Tibial artery (tissue), 4 donors: Measurements from ENCODE around the gene WDR43.

ENCODE experiments used
- DNase-seq, 2 donors: peaks; one replicate each; pipeline ENCODE4 v3.0.0-alpha.2; 2019
- H3K27ac ChIP-seq, 2 donors: fragments of 200-600 bp; sonication (generic) in 1 of 2; 1 replicate in 1 of 2; 2 replicates in 1 of 2; pipeline ENCODE4 v1.5.1; 2018 to 2019; ENCODE audit warnings: mild to moderate bottlenecking in 1 of 2
- H3K27me3 ChIP-seq, 2 donors: fragments of 200-600 bp; sonication (generic) in 1 of 2; one replicate each; pipeline versions ENCODE4 v1.5.1 to v1.6.0; 2016 to 2019
- H3K36me3 ChIP-seq, 3 donors: fragments of 200-600 bp; sonication (generic) in 2 of 3; one replicate each; pipeline ENCODE4 v1.5.1; 2016 to 2019; ENCODE audit warnings: mild to moderate bottlenecking in 2 of 3
- H3K4me1 ChIP-seq, 4 donors: fragments of 200-600 bp; sonication (generic) in 2 of 4; 1 replicate in 3 of 4; 2 replicates in 1 of 4; pipeline ENCODE4 v1.5.1; 2016 to 2019
- H3K4me3 ChIP-seq, 2 donors: fragments of 200-600 bp; sonication (generic) in 1 of 2; 1 replicate in 1 of 2; 2 replicates in 1 of 2; pipeline ENCODE4 v1.5.1; 2018 to 2019; ENCODE audit warnings: mild to moderate bottlenecking in 2 of 2
- H3K9me3 ChIP-seq, 3 donors: fragments of 200-600 bp; sonication (generic) in 1 of 3; one replicate each; pipeline ENCODE4 v1.5.1; 2016 to 2019
- CTCF ChIP-seq, 2 experiments: fragments of 200-600 bp in 1 of 2; fragments of 450-650 bp in 1 of 2; IDR thresholded peaks; one replicate each; pipeline ENCODE4 v1.5.1; 2017 to 2019; ENCODE audit warnings: antibody characterized with exemption in 2 of 2, mild to moderate bottlenecking in 1 of 2, moderate library complexity in 1 of 2
- intact Hi-C: fragments of 100-400 bp; cut with DNase I; formaldehyde crosslinking; loops from one replicate; pipeline ENCODE4 v1.15.0; 2023; ENCODE audit warnings: low total_unique reads

Gene WDR43

DNA sequence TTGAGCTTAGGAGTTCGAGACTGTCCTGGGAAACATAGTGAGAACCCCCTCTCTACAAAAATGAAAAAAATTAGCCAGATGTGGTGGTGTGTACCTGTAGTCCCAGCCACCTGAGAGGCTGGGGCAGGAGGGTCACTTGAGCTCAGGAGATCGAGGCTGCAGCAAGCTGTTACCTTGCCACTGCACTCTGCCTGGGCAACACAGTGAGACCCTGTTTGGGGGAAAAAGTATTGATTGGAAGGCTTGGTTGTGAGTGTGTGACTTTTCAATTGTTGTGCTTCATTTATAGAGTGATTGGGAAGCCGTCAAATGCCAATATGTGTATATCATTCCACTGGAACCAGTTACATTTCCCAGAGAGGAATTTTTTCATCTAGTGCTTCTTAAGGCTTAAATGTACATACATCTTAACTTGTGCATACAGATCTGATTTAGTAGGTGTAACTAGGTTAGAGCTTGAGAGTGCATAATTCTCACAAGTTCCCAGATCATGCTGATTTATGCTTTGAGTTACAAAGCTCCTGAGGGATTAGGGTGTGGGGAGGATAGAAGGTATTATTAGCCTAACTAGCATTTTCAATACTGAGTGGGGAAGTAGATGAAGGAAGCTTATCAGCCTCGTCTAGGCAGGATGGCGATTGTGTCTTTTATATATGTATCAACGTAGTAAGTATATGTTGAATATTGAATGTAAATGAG is 15.3 kb downstream of the WDR43 start:
- intact Hi-C loops, result no loop called here
- Histone ChIP-seq H3K4me3 (no peak overlapping the region), H3K27me3 (no peaks in the 10 kb centered on the region), H3K9me3 (no peaks in the 10 kb centered on the region), H3K4me1 (peaks cover 0 to 1% (median 0%) of the 10 kb centered on the region in 4 donors), H3K36me3 (peaks cover 53 to 79% (median 63%) of the 10 kb centered on the region in 3 donors), H3K27ac (no peak overlapping the region)
- no peak for TF ChIP-seq CTCF (IDR thresholded peaks at IDR 0.05)
- DNase-seq, result no peak

- no peak for TF ChIP-seq CTCF (IDR thresholded peaks at IDR 0.05)
- Histone ChIP-seq H3K4me1 (no peaks in the 10 kb centered on the region), H3K27ac (no peak overlapping the region), H3K4me3 (no peak overlapping the region), H3K27me3 (no peaks in the 10 kb centered on the region), H3K36me3 (peaks cover 27 to 63% (median 39%) of the 10 kb centered on the region in 3 donors), H3K9me3 (no peaks in the 10 kb centered on the region)
- intact Hi-C loops, result no loop called here
- no peak for DNase-seq
Measured at GRCh38 chr2:28915939-28916338, 21.5 kb downstream of the WDR43 start.

DNA sequence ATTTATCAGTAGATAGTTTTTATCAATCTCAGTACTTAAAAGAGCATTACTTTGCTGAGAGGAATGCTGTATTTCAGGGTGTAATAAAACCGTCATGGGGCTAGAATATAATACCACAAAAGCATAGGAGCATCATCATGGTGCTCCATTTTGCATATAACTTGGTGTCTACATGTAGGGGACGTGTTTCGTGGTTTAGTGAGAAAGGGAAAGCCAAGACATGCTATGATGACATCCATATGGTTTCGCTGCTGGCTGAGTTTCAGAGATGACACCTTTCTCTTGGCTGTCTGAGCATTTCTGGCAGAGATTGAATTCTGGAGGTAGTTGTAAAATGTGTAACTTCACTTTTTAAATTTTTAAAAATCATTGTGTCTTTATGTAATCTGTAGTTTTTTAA is 32.4 kb downstream of the WDR43 start:
- H3K36me3 ChIP-seq, result peaks cover 61 to 84% (median 70%) of the 10 kb centered on the region in 3 donors
- no peak for TF ChIP-seq CTCF (IDR thresholded peaks at IDR 0.05)
- no peaks in the 10 kb centered on the region for H3K9me3 ChIP-seq
- H3K4me3 ChIP-seq, result no peak overlapping the region
- intact Hi-C loops, result no loop called here
- no peaks in the 10 kb centered on the region for H3K27me3 ChIP-seq
- no peak overlapping the region for H3K27ac ChIP-seq
- H3K4me1 ChIP-seq, result no peaks in the 10 kb centered on the region
- DNase-seq, result no peak

DNA sequence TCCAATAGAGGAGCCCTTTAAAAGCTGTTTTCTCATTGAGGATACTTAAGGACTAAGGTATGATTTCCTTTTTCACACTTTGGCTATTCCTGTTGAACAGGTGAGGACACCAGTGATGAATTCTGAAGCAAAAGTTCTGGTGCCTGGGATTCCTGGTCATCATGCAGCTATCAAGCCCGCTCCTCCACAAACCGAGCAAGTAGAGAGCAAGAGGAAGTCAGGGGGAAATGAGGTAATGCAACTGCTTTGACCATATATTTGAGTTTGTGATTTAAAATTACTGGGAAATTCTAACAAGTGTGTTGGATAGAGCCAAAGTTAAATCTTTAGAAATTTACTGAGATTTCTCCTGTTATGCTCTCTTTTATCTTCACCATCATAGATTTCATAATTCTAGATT is 33.0 kb downstream of the WDR43 start:
- Histone ChIP-seq H3K9me3 (no peaks in the 10 kb centered on the region), H3K27me3 (no peaks in the 10 kb centered on the region), H3K36me3 (peaks cover 66 to 90% (median 75%) of the 10 kb centered on the region in 3 donors), H3K4me1 (no peaks in the 10 kb centered on the region), H3K4me3 (no peak overlapping the region), H3K27ac (no peak overlapping the region)
- no peak for DNase-seq
- intact Hi-C loops, result no loop called here
- TF ChIP-seq CTCF (IDR thresholded peaks at IDR 0.05), result no peak

- no peak overlapping the region for H3K4me3 ChIP-seq
- no peaks in the 10 kb centered on the region for H3K9me3 ChIP-seq
- intact Hi-C loops, result no loop called here
- peaks cover 68 to 91% (median 79%) of the 10 kb centered on the region in 3 donors for H3K36me3 ChIP-seq
- no peak overlapping the region for H3K27ac ChIP-seq
- H3K27me3 ChIP-seq, result no peaks in the 10 kb centered on the region
- no peaks in the 10 kb centered on the region for H3K4me1 ChIP-seq
- TF ChIP-seq CTCF (IDR thresholded peaks at IDR 0.05), result no peak
- no peak for DNase-seq
Measured at GRCh38 chr2:28927878-28928277, 33.4 kb downstream of the WDR43 start.
